Endothelial cell of umbilical vein (primary cell): ENCODE measurements around the gene DNAAF3. TPM values are rescaled to one million over a fixed set of nuclear protein-coding genes. Genes with fewer than 3 reads are reported as not detected.

ENCODE experiments used
- BruUV-seq: library from RNA; stranded (reverse); fragments of 400-500 nt; replicated peaks from 2 replicates; lab custom pipeline; 2021; lab: Mats Ljungman, UMichigan
- CTCF ChIA-PET: fragments of 300-600, 350-600 bp; sonication (Branson Sonifier 250); formaldehyde crosslinking; loops from one replicate; lab custom pipeline; 2021; ENCODE audit warnings: antibody characterized with exemption, inconsistent platforms; lab: Charles Lee
- POLR2A ChIA-PET: fragments of 300-600, 350-600 bp; sonication (Branson Sonifier 250); formaldehyde crosslinking; loops from one replicate; lab custom pipeline; 2021; ENCODE audit warnings: antibody characterized with exemption, inconsistent platforms; lab: Charles Lee
- DNase-seq: peaks from one replicate; pipeline ENCODE4 v3.0.0-alpha.2; 2011; ENCODE audit warnings: low read depth, low spot score
- FAIRE-seq: peaks from 2 replicates; lab custom pipeline; 2011; peaks lifted over from hg19 to GRCh38; lab: Jason Lieb, UNC
- H2AFZ ChIP-seq: 2 replicates; pipeline ENCODE4 v1.6.0; 2012; ENCODE audit warnings: low read depth, low read length, control low read depth, inconsistent platforms
- H3K27ac ChIP-seq: 2 replicates; pipeline ENCODE4 v1.5.1; 2011; ENCODE audit warnings: low read depth, mild to moderate bottlenecking, control low read depth, low read length, moderate library complexity; ENCODE audit not compliant: insufficient read depth
- H3K27me3 ChIP-seq, 2 experiments: 2 replicates each; pipeline versions ENCODE4 v1.6.0 to v1.6.1; 2011; ENCODE audit warnings: low read length in 2 of 2, mixed read lengths in 1 of 2; ENCODE audit not compliant: control insufficient read depth in 2 of 2, insufficient read depth in 2 of 2
- H3K36me3 ChIP-seq, 2 experiments: 2 replicates in 1 of 2; 3 replicates in 1 of 2; pipeline ENCODE4 v1.5.1; 2011; ENCODE audit warnings: low read length in 2 of 2, mild to moderate bottlenecking in 1 of 2, moderate library complexity in 1 of 2; ENCODE audit not compliant: control insufficient read depth in 2 of 2, insufficient read depth in 2 of 2; ENCODE audit errors: extremely low read depth in 1 of 2
- H3K4me1 ChIP-seq: 3 replicates; pipeline ENCODE4 v1.5.1; 2011; ENCODE audit warnings: mild to moderate bottlenecking, low read length; ENCODE audit not compliant: control insufficient read depth, insufficient read depth; ENCODE audit errors: extremely low read depth
- H3K4me2 ChIP-seq: 2 replicates; pipeline ENCODE4 v1.6.1; 2011; ENCODE audit warnings: low read length, control low read depth, mixed read lengths; ENCODE audit not compliant: insufficient read depth
- H3K4me3 ChIP-seq, 3 experiments: fragments of 200-600 bp in 1 of 3; sonication (generic), shearing (Covaris generic) in 1 of 3; replicated peaks in 1 of 3; 2 replicates each; pipeline ENCODE4 v1.5.1; 2011 to 2016; ENCODE audit warnings: control low read depth in 3 of 3, low read length in 3 of 3, mild to moderate bottlenecking in 2 of 3, inconsistent platforms in 1 of 3, low read depth in 1 of 3, moderate library complexity in 1 of 3; ENCODE audit not compliant: insufficient read depth in 1 of 3
- H3K79me2 ChIP-seq: 2 replicates; pipeline ENCODE4 v1.6.0; 2012; ENCODE audit warnings: low read length, inconsistent platforms; ENCODE audit not compliant: control insufficient read depth, insufficient read depth
- H3K9ac ChIP-seq: replicated peaks from 2 replicates; pipeline ENCODE3; 2011; ENCODE audit warnings: low read length, control low read depth; ENCODE audit not compliant: insufficient read depth; ENCODE audit errors: extremely low read depth
- H3K9me1 ChIP-seq: replicated peaks from 3 replicates; pipeline ENCODE4 v1.6.0; 2011; ENCODE audit warnings: mild to moderate bottlenecking, low read length; ENCODE audit not compliant: control insufficient read depth, insufficient read depth; ENCODE audit errors: extremely low read depth
- H3K9me3 ChIP-seq: replicated peaks from 2 replicates; pipeline ENCODE4 v1.5.1; 2012; ENCODE audit warnings: low read length, inconsistent platforms; ENCODE audit not compliant: control insufficient read depth, insufficient read depth
- H4K20me1 ChIP-seq: replicated peaks from 2 replicates; pipeline ENCODE3; 2011; ENCODE audit warnings: mild to moderate bottlenecking, low read length; ENCODE audit not compliant: control insufficient read depth, insufficient read depth; ENCODE audit errors: extremely low read depth
- CTCF ChIP-seq, 2 donors: IDR thresholded peaks; 1 replicate in 1 of 2; 2 replicates in 1 of 2; pipeline ENCODE4 v1.5.1; 2011; ENCODE audit warnings: low read length in 2 of 2, mild to moderate bottlenecking in 2 of 2, moderate library complexity in 2 of 2, control low read depth in 1 of 2, inconsistent platforms in 1 of 2, low read depth in 1 of 2; ENCODE audit not compliant: insufficient read depth in 1 of 2; ENCODE audit errors: extremely low read depth in 1 of 2
- EZH2 ChIP-seq: IDR thresholded peaks from 2 replicates; pipeline ENCODE4 v1.6.1; 2012; ENCODE audit warnings: borderline replicate concordance, low read depth, mild to moderate bottlenecking, moderate library complexity, low read length, inconsistent platforms; ENCODE audit not compliant: severe bottlenecking
- FOS ChIP-seq: IDR thresholded peaks from 2 replicates; pipeline ENCODE4 v1.6.1; 2011; ENCODE audit warnings: mild to moderate bottlenecking, low read length, moderate library complexity, borderline replicate concordance; ENCODE audit not compliant: insufficient read depth
- GATA2 ChIP-seq: IDR thresholded peaks from 2 replicates; pipeline ENCODE4 v1.7.0; 2011; ENCODE audit warnings: low read depth, mild to moderate bottlenecking, moderate library complexity, mixed read lengths, low read length; ENCODE audit not compliant: insufficient read length, insufficient read depth
- JUN ChIP-seq: IDR thresholded peaks from 2 replicates; pipeline ENCODE4 v1.6.1; 2011; ENCODE audit warnings: borderline replicate concordance, low read depth; ENCODE audit not compliant: insufficient read length, insufficient read depth
- MAX ChIP-seq: IDR thresholded peaks from 2 replicates; pipeline ENCODE4 v1.6.1; 2011; ENCODE audit not compliant: insufficient read depth, insufficient read length
- MYC ChIP-seq: IDR thresholded peaks from one replicate; pipeline ENCODE4 v1.6.1; 2011; ENCODE audit warnings: mild to moderate bottlenecking, low read depth, low read length
- POLR2A ChIP-seq: IDR thresholded peaks from 2 replicates; pipeline ENCODE4 v1.6.1; 2012; ENCODE audit warnings: low read depth, mild to moderate bottlenecking, control low read depth, low read length
- POLR2AphosphoS5 ChIP-seq: IDR thresholded peaks from 2 replicates; pipeline ENCODE4 v1.6.1; 2012; ENCODE audit warnings: low read depth, mild to moderate bottlenecking, control low read depth, low read length, moderate library complexity; ENCODE audit not compliant: insufficient read depth
- dilution Hi-C: fragments of 300-500 bp; cut with MboI; formaldehyde crosslinking; loops from one replicate; pipeline ENCODE4 v1.15.0; 2019; ENCODE audit warnings: low sequenced_read_pairs; ENCODE audit not compliant: extremely low pct_ligation_motif_present
- intact Hi-C: fragments of 100-400 bp; cut with micrococcal nuclease; formaldehyde crosslinking; loops from one replicate; pipeline ENCODE4 v1.10.0; 2022
- polyA plus RNA-seq, 4 experiments: library from polyadenylated mRNA; depleted of rRNA in 3 of 4; stranded (reverse) in 3 of 4; unstranded in 1 of 4; fragments of >200 nt; gene quantifications; 2 replicates each; pipeline versions ENCODE4 v1.2.1 to v1.2.3, GENCODE V29; 2011 to 2012; ENCODE audit warnings: missing spikeins in 1 of 4
- total RNA-seq: library from RNA; stranded (reverse); gene quantifications from 2 replicates; pipeline ENCODE4 v1.2.3, GENCODE V29; 2021

DNAAF3 gene
- total and polyA plus RNA-seq, 2 donors (not counting 3 experiments of a cell fraction or from before 2014, with no cell fraction given), result 0.62 to 0.75 TPM

- H3K4me2 ChIP-seq, result peak overlapping the region; percentile 48
- peaks cover 26 to 35% of the 10 kb centered on the region in 2 experiments for H3K27me3 ChIP-seq
- no peaks in the 10 kb centered on the region for H4K20me1 ChIP-seq
- dilution Hi-C loops, result no loop called here
- CTCF ChIA-PET, result interaction anchor here (0.6 to 1.7 kb wide), 2 partner anchors 14 to 470 kb away, joined by 4 to 6 read pairs; no protein-coding TSS in a partner anchor
- intact Hi-C loops, result no loop called here
- no TSS peak for BruUV-seq
- TF ChIP-seq CTCF (IDR thresholded peaks at IDR 0.05; ENCODE audit: extremely low read depth in 1 of 2, insufficient read depth in 1 of 2, low read depth in 1 of 2, low read length in 2 of 2) (no peak), EZH2 (no peak), MYC (no peak), JUN (no peak), FOS (no peak), POLR2AphosphoS5 (no peak), POLR2A (no peak), GATA2 (no peak), MAX (no peak)
- H3K36me3 ChIP-seq, result no peaks in the 10 kb centered on the region
- POLR2A ChIA-PET, result no interaction called here
- no peak overlapping the region for H3K9ac ChIP-seq
- no peak overlapping the region for H3K27ac ChIP-seq
- no peaks in the 10 kb centered on the region for H3K4me1 ChIP-seq
- H3K79me2 ChIP-seq, result no peaks in the 10 kb centered on the region
- H3K4me3 ChIP-seq, result peak overlapping the region; percentile 17 to 30 (median 19)
- no peaks in the 10 kb centered on the region for H3K9me1 ChIP-seq
- peak overlapping the region; percentile 74 for H2AFZ ChIP-seq
- FAIRE-seq, result peak; percentile 69
- no peak for DNase-seq
- no peaks in the 10 kb centered on the region for H3K9me3 ChIP-seq
Measured at GRCh38 chr19:55173714-55174409, 7.4 kb upstream of the DNAAF3 start.
